NCI-H2107 treated with DMSO at 0.1 percent for 48 hours (cell line): Measurements from ENCODE around the gene MPPED1.
A peak's percentile ranks its signal among the peaks of the same experiment; 100 is the strongest.

ENCODE experiments used
- DNase-seq: peaks from one replicate; lab custom pipeline; 2025; ENCODE audit not compliant: unreplicated experiment; lab: John Stamatoyannopoulos, UW

Gene MPPED1

DNA sequence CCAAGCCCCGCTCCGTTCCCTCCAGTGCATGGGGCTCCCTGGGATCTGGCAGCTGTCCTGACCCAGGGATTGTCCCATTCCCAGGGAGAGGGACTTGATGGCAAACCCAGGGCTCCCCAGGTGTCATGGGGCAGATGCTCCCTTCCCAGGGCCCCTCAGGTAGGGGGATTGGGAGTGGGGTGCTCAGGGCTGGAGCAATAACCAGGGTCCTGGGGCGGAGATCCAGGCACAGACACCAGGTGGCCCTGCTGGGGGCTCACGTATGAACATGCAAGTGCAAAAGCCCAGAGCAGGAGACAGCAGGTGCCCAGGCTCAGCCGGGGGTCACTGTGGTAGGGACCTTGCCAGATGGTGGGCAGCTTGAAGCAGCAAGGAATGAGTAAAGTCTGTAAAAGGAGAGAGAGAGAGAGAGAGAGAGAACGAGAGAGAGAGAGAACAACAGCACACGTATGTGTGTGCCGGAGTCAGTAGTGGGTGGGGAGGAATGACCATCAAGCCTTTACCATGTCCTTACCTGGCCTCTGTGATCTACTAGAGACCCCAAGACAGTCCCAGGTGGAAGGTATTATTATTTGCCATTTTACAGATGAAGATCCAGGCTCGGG, 19.3 kb upstream of the MPPED1 start:
- no peak for DNase-seq

- DNase-seq = no peak
Measured at GRCh38 chr22:43393132-43393843, 18.5 kb upstream of the MPPED1 start.

DNA sequence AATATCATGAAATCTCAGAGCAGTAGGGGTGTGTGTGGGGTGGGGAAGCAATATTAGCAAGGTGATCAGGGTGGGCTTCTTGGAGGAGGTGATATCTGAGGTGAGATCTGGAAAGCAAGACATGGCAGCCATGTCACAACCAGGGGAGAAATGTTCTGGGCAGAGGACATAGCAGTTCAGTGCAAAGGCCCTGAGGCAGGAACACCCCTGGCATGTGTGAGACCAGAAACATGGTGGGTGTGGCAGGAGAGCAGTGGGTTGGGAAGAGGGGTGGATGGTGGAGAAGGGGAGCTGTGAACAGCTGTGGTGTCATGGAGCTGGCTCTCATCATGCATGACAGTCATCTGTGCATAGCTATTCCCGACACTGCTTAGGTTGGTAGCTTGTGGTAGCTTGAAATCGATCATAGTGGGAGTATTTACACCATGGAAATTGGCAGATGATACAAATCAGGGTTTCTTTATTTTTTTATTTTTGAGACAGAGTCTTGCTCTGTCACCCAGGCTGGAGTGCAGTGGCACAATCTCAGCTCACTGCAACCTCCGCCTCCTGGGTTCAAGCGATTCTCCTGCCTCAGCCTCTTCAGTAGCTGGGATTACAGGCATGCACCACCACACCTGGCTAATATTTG, 17.9 kb upstream of the MPPED1 start:
- no peak for DNase-seq

- DNase-seq = no peak
Measured at GRCh38 chr22:43395086-43395695, 16.6 kb upstream of the MPPED1 start.

DNA sequence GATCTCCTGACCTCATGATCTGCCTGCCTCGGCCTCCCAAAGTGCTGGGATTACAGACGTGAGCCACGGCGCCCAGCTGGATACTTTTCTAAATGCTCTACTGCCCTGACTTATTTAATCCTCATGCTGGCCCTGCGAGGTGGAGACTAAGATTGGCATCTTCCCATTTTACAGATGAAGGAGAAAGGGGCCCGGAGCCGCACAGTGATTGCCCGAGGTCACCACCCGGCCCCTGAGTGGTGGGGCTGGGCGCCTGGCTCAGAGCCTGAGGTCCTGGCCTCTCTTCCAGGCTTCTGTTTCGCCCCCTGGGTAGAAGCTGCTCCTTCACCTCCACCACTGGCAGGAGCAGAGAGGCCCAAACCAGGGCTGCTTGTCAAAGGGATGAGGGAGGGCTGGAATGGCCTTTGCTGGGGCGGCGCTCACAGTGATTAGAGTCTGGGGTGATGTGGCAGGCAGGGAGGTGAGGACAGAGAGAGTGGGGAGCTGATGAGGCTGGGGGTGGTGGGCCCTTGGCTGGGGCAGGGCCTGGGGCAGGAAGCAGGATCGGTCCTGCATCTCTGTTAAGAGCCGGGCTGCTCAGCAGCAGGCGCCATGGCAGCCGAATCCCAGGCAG, 15.4 kb upstream of the MPPED1 start:
- DNase-seq = no peak

GRCh38 chr22:43396934-43397457, 14.8 kb upstream of the MPPED1 start:
- no peak for DNase-seq

DNA sequence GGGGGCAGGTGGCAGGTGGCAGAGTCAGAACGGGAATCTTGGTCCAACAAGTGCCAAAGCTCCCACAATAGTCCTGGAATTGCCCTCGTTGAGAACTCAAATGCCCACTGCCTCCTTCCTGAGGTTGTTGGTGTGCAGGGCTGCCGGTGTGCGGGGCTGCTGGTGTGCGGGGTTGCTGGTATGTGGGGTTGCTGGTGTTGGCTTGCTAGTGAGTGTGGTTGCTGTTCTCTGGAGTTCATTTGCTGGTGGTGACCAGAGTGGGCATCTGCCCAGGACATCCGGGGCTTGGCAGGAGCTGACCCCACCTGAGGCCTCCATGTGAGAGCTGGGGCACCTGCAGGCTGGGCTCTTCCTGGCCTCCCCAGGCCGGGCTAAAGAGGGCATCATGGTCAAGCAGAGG, 14.0 kb upstream of the MPPED1 start:
- DNase-seq = no peak

GRCh38 chr22:43398246-43398645, 13.6 kb upstream of the MPPED1 start:
- no peak for DNase-seq

DNA sequence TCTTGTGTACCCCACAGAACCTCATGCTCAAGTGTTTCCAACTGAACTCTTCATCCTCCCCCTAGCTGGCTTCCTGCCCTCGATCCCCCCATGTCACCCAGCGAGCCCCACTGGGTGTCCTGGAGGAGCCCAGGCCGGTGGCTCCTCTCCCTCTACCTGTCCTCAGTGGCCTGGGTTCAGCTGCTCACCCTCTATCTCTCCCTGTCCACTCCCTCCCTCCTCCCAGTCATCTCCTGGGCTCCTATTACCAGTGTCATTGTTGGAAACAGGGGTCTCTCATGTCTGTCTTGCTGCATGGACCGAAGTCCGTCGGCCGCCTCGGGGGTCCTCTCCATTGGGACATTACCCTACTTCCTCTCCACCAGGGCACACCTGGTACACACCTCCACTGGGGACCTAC, 12.9 kb upstream of the MPPED1 start:
- DNase-seq = no peak

GRCh38 chr22:43399338-43399979, 12.4 kb upstream of the MPPED1 start:
- DNase-seq = no peak

DNA sequence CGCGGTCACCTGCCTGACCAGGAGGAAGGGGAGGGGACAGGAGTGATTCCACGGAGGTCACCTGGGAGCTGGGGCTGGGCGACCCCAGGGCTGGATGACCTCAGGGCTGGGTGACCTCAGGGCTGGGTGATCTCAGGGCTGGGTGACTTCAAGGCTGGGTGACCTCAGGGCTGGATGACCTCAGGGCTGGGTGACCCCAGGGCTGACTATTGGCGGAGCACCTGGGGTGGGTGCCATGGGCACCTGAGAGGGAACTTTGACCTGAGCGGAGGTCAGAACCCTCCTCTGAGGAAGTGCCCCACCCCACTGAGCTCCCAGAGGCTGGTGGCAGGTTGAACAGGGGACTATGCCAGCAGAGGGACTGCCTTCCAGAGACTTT, 11.8 kb upstream of the MPPED1 start:
- no peak for DNase-seq

- no peak for DNase-seq
Measured at GRCh38 chr22:43400449-43400848, 11.4 kb upstream of the MPPED1 start.

DNA sequence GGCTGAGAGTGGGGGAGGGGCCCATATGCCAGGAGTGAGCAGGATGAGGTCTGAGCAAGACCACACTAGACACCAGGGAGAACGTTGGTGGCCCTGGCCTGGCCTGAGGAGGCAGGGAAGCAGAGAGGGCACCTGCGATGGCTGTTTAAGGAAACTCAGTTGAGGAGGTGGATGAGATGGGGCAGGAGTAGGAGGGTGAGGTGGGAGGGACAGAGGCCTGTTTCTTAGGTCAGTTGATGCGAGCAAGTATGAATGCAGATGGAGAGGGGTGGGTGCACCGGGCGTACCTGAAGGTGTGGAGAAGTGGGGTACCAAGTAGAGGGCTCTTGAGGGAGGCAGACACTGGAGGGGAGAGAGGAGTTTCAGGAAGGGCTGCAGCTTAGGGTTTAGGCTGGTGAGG, 10.6 kb upstream of the MPPED1 start:
- no peak for DNase-seq

- no peak for DNase-seq
Measured at GRCh38 chr22:43401661-43402060, 10.2 kb upstream of the MPPED1 start.

- DNase-seq = no peak
Measured at GRCh38 chr22:43402128-43402527, 9.7 kb upstream of the MPPED1 start.

DNA sequence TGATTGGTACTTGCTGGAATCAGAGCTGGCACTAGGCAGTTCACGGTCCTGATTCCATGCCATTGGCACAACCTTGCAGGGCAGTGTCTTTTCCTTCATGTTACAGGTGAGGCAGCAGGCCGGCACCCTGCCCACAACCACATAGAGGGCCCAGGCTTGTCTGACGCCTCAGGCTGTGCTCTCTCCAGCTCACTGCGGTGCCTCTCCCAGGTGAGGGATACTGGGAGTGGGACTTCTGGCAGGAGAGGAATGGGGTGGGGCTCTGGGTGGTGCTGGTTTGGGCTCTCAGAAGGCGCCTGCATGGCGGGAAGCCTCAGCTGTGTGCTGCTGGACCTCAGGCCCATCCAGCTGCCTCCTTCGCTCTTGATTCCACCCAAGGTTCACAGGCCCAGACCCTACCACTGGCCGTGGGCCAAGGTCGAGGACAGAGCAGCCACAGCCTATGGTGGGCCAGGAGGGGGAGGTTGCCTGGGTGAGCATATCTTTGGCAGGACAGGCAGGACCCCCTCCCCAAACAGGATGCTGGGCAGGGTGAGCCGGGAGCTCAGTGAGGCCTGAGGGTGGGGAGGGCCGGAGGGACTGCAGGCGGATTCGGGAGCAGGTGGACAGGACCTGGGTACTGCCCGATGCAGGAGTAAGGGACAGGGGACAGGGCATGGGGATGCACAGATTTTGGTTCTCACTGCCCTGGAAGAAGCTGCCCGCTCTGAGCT, 7.0 kb upstream of the MPPED1 start:
- peak; percentile 61 for DNase-seq

DNA sequence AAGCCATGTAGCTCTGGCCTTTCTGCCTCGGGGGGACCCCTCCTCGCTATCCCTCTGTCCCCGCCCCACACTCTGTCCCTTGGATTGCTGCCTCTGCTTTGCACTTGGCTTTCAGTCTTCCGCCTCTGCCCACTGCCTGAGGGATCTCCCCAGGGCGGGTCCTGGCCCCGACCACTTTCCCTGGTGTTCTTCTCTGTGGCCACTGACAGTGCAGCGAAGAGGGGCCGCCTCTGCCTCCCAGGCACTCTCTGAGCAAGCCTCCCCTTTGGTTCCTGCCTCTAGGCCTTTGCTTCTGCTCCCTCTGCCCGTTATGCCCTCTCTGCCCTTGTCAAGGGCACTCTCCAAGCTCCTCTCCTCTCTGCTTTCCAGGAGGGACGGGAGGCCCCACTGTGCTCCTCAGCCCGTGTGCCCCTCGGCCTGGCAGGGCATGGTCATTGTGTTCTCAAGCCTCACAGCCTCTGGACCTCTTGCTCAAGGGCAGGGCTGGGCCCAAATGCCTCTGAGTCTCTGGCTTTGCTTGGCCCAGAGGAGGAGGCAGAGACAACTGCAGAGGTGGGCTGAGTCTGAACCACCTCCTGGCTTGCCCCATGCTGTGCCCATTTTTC, 5.5 kb upstream of the MPPED1 start:
- DNase-seq = no peak

- DNase-seq = no peak
Measured at GRCh38 chr22:43407591-43407990, 4.2 kb upstream of the MPPED1 start.

DNA sequence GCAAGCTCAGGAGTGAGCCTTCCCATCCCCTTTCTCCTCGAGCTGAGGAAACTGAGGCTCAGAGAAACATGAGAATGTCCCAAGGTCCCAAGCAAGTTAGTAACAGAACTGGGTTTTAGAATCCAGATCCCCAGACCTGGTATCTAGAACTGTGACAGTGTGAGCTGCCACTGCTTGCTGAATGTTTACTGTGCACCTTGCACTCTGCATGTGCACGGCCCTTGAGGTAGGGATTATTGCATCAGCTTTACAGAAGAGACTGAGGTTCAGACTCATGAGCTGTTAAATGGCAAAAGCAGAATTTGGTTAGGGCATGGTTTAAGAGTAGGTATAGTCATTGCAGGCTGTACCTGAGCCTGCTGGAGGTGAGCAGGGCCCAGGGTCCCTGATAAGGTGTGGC, 3.8 kb upstream of the MPPED1 start:
- DNase-seq = peak; percentile 36

GRCh38 chr22:43409046-43409445, 2.8 kb upstream of the MPPED1 start:
- no peak for DNase-seq
